IPS-NIHi11 (cell line): ENCODE data around the gene ZNF492.
"Not testable (repeated sequence)": the region's sequence is repeated elsewhere in the genome, so short reads cannot be mapped to it uniquely, and the experiment has no call there.

Source experiments
- DNase-seq: peaks from one replicate; pipeline ENCODE4 v3.0.0; 2012; ENCODE audit warnings: mixed read lengths, low spot score

The ZNF492 gene

GRCh38 chr19:22617614-22618320 lies 16.4 kb upstream of the ZNF492 start:
- no peak for DNase-seq

- no peak for DNase-seq
Measured at GRCh38 chr19:22619371-22619770, 14.8 kb upstream of the ZNF492 start.

- DNase-seq = no peak
Measured at GRCh38 chr19:22619932-22620331, 14.2 kb upstream of the ZNF492 start.

- DNase-seq = no peak
Measured at GRCh38 chr19:22620401-22620800, 13.7 kb upstream of the ZNF492 start.

DNA sequence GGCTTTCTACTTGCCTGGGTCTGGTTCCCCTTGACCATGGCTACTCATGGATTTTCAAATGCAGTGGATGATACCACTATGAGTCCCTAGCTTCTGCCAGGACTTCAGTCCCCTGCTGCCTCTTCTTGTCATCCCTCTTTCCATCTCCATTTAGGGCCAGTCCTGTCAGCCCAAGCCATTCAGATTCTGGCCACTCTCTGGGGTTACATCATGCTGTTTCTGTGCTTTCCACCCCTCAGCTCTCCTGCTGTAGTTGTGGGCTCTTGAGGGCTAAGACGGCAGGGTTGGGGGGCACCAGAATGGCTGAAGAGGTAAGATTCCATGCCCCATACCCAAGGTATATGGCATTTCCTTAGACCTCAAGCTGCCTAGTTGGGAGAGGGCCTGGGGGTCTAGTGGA lies 13.2 kb upstream of the ZNF492 start:
- no peak for DNase-seq

GRCh38 chr19:22622020-22622419 lies 12.1 kb upstream of the ZNF492 start:
- DNase-seq = no peak

DNA sequence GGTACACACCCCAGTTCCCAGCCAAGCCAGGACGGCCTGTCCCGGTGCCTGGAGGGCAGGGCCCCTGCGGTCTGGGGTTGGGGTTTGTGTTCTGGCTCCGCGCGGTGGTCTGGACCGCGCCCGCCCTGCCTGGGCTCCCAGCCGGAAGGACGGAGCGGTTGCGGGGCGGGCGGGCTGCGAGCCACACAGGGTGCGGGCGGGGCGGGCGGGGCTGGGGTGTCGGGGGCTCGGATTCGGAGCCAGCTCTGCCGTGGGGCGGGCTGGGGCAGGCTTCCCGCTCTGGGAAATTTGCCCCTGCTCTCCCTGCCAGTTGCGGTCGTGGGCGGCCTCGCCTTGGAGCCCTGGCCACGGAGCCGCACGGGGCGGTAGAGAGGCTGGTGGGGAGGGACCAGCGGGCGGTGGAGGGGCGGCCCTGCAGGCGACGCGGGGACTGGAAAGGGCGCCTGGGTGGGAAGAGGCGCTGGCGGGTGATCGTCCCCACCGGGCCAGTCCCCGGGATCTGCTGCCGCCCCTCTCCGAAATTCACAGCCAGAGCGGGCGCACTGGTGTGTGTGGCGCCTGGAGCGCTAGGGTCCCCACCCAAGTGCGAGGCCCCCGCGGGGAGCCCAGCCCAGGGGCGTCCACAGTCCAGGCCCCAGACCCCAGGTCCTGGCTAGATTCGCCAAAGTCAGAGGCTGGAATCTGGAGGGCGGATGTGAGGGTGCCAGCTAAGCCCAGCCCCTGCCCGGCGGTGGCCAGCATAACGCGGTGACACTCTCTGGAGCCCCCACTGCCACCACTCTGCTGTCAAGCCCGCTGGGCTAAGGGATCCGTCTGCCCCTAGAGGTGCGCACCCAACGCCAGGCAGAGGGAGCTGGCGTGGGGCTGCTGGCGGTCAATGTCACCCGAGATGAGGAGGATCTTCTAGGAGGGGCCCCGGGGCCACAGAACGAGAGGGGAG lies 11.0 kb upstream of the ZNF492 start:
- no peak for DNase-seq

DNA sequence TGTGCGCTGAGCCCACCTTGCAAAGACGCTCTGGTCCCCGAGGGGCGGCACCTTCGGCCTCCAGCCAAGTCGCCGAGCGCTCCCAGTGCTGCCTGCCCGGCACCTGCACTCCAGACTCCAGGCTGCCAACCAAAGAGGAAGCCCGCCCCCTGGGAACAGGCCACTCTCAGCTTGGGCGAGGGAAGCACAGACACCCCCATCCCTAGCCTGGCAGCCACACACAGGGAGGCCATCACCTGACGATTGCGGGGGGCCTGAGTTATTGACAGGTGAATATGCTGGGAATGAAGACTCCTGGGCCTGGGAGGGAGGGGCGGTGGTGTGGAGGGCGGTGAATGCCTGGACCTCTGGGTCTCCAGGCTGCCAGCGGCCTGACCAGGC lies 10.3 kb upstream of the ZNF492 start:
- no peak for DNase-seq

GRCh38 chr19:22625266-22626035 lies 8.7 kb upstream of the ZNF492 start:
- no peak for DNase-seq

DNA sequence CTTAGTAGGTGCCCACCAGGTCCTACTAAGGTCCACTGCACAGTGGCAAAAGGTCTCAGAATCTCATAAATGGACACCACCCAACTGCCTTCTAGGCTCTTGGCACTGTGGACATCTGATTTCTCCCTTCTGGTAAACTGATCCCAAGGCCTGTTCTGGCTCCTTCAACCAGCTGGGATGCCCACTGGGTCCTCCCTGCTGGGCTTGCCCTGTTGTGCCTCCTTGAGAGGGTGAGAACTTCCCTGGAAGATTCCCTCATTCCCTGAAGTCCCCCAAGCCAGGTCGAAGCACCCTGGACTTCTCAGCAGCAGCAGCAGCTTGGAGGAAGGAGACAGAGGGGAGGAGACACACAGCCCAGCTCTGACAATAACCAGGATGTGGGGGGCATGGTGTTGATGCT lies 6.6 kb upstream of the ZNF492 start:
- no peak for DNase-seq

- no peak for DNase-seq
Measured at GRCh38 chr19:22628401-22628800, 5.7 kb upstream of the ZNF492 start.

- no peak for DNase-seq
Measured at GRCh38 chr19:22634450-22634827, 315 bp downstream of the ZNF492 start.

GRCh38 chr19:22685493-22685892 lies 51.4 kb downstream of the ZNF492 start:
- not testable (repeated sequence) for DNase-seq

- not testable (repeated sequence) for DNase-seq
Measured at GRCh38 chr19:22702661-22703060, 68.5 kb downstream of the ZNF492 start.

DNA sequence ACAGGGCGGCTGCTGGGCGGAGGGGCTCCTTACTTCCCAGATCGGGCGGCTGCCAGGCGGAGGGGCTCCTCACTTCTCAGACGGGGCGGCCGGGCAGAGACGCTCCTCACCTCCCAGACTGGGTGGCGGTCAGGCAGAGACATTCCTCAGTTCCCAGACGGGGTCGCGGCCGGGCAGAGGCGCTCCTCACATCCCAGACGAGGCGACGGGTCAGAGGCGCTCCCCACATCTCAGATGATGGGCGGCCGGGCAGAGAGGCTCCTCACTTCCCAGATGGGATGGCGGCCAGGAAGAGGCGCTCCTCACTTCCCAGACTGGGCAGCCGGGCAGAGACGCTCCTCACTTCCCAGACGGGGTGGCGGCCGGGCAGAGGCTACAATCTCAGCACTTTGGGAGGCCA lies 69.0 kb downstream of the ZNF492 start:
- DNase-seq = not testable (repeated sequence)

- no peak for DNase-seq
Measured at GRCh38 chr19:22708983-22709382, 74.9 kb downstream of the ZNF492 start.
